ENCODE data around the gene LARGE1. TPM values are rescaled to one million over a fixed set of nuclear protein-coding genes. Genes with fewer than 3 reads are reported as not detected.

The LARGE1 gene
- polyA plus RNA-seq, 3 donors: 0.05 to 0.13 TPM; not detected in 1

GRCh38 chr22:33757041-33757801, 163.1 kb downstream of the LARGE1 start:
- Histone ChIP-seq H4K20me1 (ENCODE audit: insufficient read depth, low read length) (no peaks in the 10 kb centered on the region), H3K9me3 (replicated peaks in 1 of 2; ENCODE audit: control insufficient read depth in 1 of 2, insufficient read depth in 1 of 2, low read length in 2 of 2) (peaks cover 53 to 70% of the 10 kb centered on the region in 2 donors), H3K4me3 (replicated peaks in 1 of 3; ENCODE audit: low read depth in 2 of 3, low read length in 3 of 3) (no peak overlapping the region), H3K4me2 (replicated peaks; ENCODE audit: extremely low read depth, low read length, poor library complexity, severe bottlenecking) (no peak overlapping the region), H3K36me3 (replicated peaks in 1 of 2; ENCODE audit: control insufficient read depth in 1 of 2, insufficient read depth in 2 of 2, low read length in 2 of 2) (no peaks in the 10 kb centered on the region), H3K79me2 (ENCODE audit: insufficient read depth, low read length) (no peaks in the 10 kb centered on the region), H2AFZ (ENCODE audit: insufficient read depth, low read depth, low read length, poor library complexity, severe bottlenecking) (no peak overlapping the region), H3K4me1 (ENCODE audit: control insufficient read depth in 1 of 2, insufficient read depth in 2 of 2, low read length in 2 of 2) (no peaks in the 10 kb centered on the region), H3K9ac (ENCODE audit: insufficient read depth, low read length, poor library complexity, severe bottlenecking) (no peak overlapping the region), H3K27me3 (ENCODE audit: control insufficient read depth in 2 of 2, insufficient read depth in 2 of 2, low read length in 2 of 2) (no peaks in the 10 kb centered on the region), H3K27ac (ENCODE audit: low read depth in 1 of 2, low read length in 2 of 2) (no peak overlapping the region)
- no peak overlapping the region for H3K27ac Mint-ChIP-seq
- DNase-seq: no peak
- no peaks in the 10 kb centered on the region for H3K4me1 Mint-ChIP-seq
- intact Hi-C loops (cut with micrococcal nuclease): no loop called here
- WGBS (ENCODE audit: insufficient coverage): 81% methylated on average over 11 of the region's 15 CpGs
- H3K4me3 Mint-ChIP-seq: no peak overlapping the region
- peaks cover 17 to 57% (median 37%) of the 10 kb centered on the region in 7 donors for H3K9me3 Mint-ChIP-seq
- H3K27me3 Mint-ChIP-seq (ENCODE audit: low read depth in 3 of 3): no peaks in the 10 kb centered on the region
- H3K36me3 Mint-ChIP-seq: no peaks in the 10 kb centered on the region
- TF ChIP-seq CTCF (IDR thresholded peaks at IDR 0.05): no peak

DNA sequence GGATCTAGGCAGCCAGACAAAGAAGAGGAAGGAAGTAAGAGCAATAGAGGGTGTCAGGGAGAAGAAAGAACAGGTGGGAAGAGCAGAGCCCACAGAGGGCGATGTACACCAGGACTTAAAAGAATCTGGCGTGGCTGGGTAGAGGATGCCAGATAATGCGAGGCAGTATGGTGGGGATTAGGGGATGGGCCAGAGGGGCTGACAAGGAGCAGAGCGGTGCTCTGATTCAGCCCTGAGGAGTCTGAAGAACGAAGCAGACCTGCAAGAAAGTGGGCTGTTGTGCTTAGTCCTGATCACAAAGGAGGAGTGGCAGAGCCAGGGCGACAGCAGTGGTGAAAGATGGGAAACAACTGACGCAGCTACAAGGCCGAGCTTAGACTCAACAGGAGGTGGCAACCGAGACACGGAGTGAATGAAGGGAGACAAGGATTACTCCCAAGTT, 163.7 kb downstream of the LARGE1 start:
- Histone ChIP-seq H3K4me2 (replicated peaks; ENCODE audit: extremely low read depth, low read length, poor library complexity, severe bottlenecking) (no peak overlapping the region), H3K4me3 (replicated peaks in 1 of 3; ENCODE audit: low read depth in 2 of 3, low read length in 3 of 3) (no peak overlapping the region), H3K79me2 (ENCODE audit: insufficient read depth, low read length) (no peaks in the 10 kb centered on the region), H3K27ac (ENCODE audit: low read depth in 1 of 2, low read length in 2 of 2) (no peak overlapping the region), H2AFZ (ENCODE audit: insufficient read depth, low read depth, low read length, poor library complexity, severe bottlenecking) (no peak overlapping the region), H4K20me1 (ENCODE audit: insufficient read depth, low read length) (no peaks in the 10 kb centered on the region), H3K27me3 (ENCODE audit: control insufficient read depth in 2 of 2, insufficient read depth in 2 of 2, low read length in 2 of 2) (no peaks in the 10 kb centered on the region), H3K4me1 (ENCODE audit: control insufficient read depth in 1 of 2, insufficient read depth in 2 of 2, low read length in 2 of 2) (no peaks in the 10 kb centered on the region), H3K36me3 (replicated peaks in 1 of 2; ENCODE audit: control insufficient read depth in 1 of 2, insufficient read depth in 2 of 2, low read length in 2 of 2) (no peaks in the 10 kb centered on the region), H3K9ac (ENCODE audit: insufficient read depth, low read length, poor library complexity, severe bottlenecking) (no peak overlapping the region), H3K9me3 (replicated peaks in 1 of 2; ENCODE audit: control insufficient read depth in 1 of 2, insufficient read depth in 1 of 2, low read length in 2 of 2) (peaks cover 50 to 71% of the 10 kb centered on the region in 2 donors)
- intact Hi-C loops (cut with micrococcal nuclease): no loop called here
- no peak for TF ChIP-seq CTCF (IDR thresholded peaks at IDR 0.05)
- 66% methylated on average over 9 of the region's 10 CpGs for WGBS (ENCODE audit: insufficient coverage)
- peaks cover 15 to 54% (median 34%) of the 10 kb centered on the region in 7 donors for H3K9me3 Mint-ChIP-seq
- H3K27ac Mint-ChIP-seq: no peak overlapping the region
- no peaks in the 10 kb centered on the region for H3K36me3 Mint-ChIP-seq
- no peaks in the 10 kb centered on the region for H3K27me3 Mint-ChIP-seq (ENCODE audit: low read depth in 3 of 3)
- DNase-seq: no peak
- no peak overlapping the region for H3K4me3 Mint-ChIP-seq
- H3K4me1 Mint-ChIP-seq: no peaks in the 10 kb centered on the region
